LNCaP clone FGC (cell line): ENCODE data around the gene AKAP13.

Source experiments
- DNase-seq: peaks from one replicate; pipeline ENCODE4 v3.0.0-alpha.2; 2011; ENCODE audit warnings: low read depth
- H3K4me3 ChIP-seq: 2 replicates; pipeline ENCODE4 v1.5.1; 2011; ENCODE audit warnings: mild to moderate bottlenecking, low read depth, low read length, control low read depth
- CTCF ChIP-seq: IDR thresholded peaks from 2 replicates; pipeline ENCODE4 v1.5.1; 2012; ENCODE audit warnings: mild to moderate bottlenecking; ENCODE audit not compliant: control insufficient read depth, insufficient read depth; ENCODE audit errors: extremely low read depth

The AKAP13 gene

DNA sequence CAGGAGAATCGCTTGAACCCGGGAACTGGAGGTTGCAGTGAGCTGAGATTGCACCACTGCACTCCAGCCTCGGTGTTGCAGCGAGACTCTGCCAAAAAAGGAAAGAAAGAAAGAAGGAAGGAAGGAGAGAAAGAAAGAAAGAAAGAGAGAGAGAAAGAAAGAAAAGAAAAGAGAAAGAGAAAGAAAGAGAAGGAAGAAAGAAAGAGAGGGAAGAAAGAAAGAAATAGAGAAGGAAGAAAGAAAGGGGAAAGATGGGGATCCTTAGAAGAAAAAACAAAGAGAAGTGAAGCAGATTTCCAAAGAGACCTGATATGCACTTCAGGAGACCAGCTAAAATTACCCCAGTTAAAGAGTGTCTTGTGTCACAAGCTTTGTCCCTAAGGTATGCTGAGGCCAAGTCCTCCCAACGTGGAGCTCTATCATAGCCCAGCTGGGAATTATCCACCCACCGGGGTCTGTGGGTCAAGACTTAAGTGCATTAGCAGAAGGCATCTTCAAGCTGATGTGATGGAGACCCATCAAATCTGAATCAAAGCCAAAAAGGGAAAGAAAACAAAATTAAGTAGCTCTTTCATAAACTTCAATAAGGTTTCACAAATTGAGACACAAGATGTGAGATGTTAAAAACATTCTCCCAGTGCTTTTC, 17.8 kb upstream of the AKAP13 start:
- TF ChIP-seq CTCF, result no peak
- DNase-seq, result no peak
- no peak overlapping the region for H3K4me3 ChIP-seq

DNA sequence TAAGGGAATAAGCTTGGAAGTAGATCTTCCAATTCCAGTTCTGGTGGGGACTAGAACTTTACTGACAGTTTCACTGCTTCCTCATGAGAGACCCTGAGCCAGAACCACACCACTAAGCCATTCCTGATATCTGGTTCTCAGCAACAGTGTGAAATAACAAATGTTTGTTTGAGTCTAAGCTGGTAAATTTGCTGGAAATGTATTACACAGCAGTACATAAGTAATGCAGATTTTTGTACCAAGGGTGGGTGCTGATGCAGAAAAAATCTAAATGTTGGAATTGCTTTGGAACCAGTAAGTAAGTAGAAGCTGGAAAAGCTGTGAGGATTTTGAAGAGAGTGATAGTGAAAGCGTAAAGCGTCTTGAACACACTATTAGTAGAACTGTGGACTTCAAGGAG, 14.4 kb upstream of the AKAP13 start:
- TF ChIP-seq CTCF, result no peak
- no peak overlapping the region for H3K4me3 ChIP-seq
- no peak for DNase-seq

DNA sequence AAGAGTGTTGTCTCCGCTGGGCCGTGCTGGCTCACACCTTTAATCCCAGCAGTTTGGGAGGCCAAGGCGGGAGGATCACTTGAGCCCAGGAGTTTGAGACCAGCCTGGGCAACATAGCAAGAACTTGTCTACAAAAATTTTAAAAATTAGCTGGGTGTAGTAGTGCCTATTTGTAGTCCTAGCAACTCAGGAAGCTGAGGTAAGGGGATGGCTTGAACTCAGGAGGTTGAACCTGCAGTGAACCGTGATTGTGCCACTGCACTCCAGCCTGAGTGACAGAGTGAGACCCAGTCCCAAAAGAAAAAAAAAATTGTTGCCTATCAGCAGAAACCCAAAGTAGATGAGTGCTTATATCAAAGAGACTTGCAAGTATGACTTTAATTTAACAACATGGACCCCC, 12.7 kb upstream of the AKAP13 start:
- TF ChIP-seq CTCF, result no peak
- no peak for DNase-seq
- H3K4me3 ChIP-seq, result no peak overlapping the region

GRCh38 chr15:85374831-85375230, 5.6 kb upstream of the AKAP13 start:
- H3K4me3 ChIP-seq, result no peak overlapping the region
- DNase-seq, result no peak
- no peak for TF ChIP-seq CTCF

DNA sequence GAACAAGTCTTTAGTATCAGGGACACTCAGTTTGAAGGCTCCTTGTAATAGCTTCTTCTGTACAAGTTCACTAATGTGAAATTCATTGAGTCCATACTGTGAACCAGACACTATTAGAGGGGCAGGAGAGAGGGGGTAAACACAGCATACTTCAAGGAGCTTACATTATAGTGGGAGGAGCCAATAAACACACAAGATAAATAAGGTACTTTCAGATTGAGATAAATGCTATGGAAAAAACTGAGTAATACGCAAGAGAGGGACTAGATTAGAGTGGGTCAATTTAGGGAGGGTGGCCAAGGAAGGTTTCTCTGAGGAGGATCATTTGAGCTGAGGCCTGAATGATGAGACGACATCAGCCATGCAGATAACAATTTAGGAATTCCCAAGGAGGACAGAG, 3.1 kb upstream of the AKAP13 start:
- TF ChIP-seq CTCF, result no peak
- no peak overlapping the region for H3K4me3 ChIP-seq
- no peak for DNase-seq

DNA sequence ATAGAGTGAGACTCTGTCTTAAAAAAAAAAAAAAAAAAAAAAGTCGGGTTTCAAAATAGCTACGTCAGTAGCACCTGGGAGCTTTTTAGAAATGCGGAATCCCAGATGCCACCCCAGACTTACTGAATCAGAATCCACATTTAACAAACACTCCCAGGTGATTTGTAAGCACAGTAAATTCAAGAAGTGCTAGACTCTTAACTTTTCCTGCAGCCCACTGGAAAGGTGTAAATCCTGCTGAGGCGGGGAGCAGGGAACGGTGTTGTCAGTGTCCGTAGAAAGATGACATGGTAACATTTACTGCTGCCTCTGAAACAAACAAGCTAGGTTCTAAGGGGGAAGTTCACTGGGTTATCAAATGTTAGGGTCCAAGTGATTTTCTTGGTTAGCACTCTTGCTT, 2.4 kb upstream of the AKAP13 start:
- DNase-seq, result no peak
- TF ChIP-seq CTCF, result no peak
- H3K4me3 ChIP-seq, result no peak overlapping the region

GRCh38 chr15:85379403-85380131, 836 bp upstream of the AKAP13 start:
- no peak for TF ChIP-seq CTCF
- H3K4me3 ChIP-seq, result peak overlapping the region; percentile 61
- DNase-seq, result no peak
